ENCODE data around the gene TGIF1. TPM values are rescaled to one million over a fixed set of nuclear protein-coding genes. Genes with fewer than 3 reads are reported as not detected.

The TGIF1 gene
- total and polyA plus RNA-seq, 2 donors = 64.0 to 82.6 TPM

Other genes starting within 250 kb of the TGIF1 start
- gene MYOM1, start 230.2 kb upstream of the TGIF1 start, total RNA-seq = 41.9 TPM
- gene MYOM1, start 230.2 kb upstream of the TGIF1 start, polyA plus RNA-seq = 14.9 TPM
- 360 TPM for gene MYL12A, start 202.4 kb upstream of the TGIF1 start, total RNA-seq
- gene MYL12A, start 202.4 kb upstream of the TGIF1 start, polyA plus RNA-seq = 305 TPM
- 264 TPM for gene MYL12B, start 188.0 kb upstream of the TGIF1 start, total RNA-seq
- 320 TPM for gene MYL12B, start 188.0 kb upstream of the TGIF1 start, polyA plus RNA-seq

Measured in urinary bladder (tissue), 2 donors.